Fibroblast of lung (primary cell): ENCODE results near the gene TBXA2R.

Experiments
- CTCF ChIP-seq, 2 donors: IDR thresholded peaks in 1 of 2; conservative IDR thresholded peaks in 1 of 2; 1 replicate in 1 of 2; 2 replicates in 1 of 2; pipeline ENCODE4 v1.5.1; 2011 to 2012; ENCODE audit warnings: low read length in 2 of 2, control low read depth in 1 of 2, inconsistent platforms in 1 of 2, low read depth in 1 of 2, mild to moderate bottlenecking in 1 of 2
- EZH2 ChIP-seq: IDR thresholded peaks from 2 replicates; pipeline ENCODE4 v1.5.1; 2012; ENCODE audit warnings: low read length, control low read depth, mild to moderate bottlenecking; ENCODE audit errors: missing control alignments

- TF ChIP-seq CTCF (conservative IDR thresholded peaks at IDR 0.05 in 1 of 2, IDR thresholded peaks at IDR 0.05 in 1 of 2; ENCODE audit: low read depth in 1 of 2, low read length in 2 of 2) (no peak), EZH2 (no peak)
These were observed 38.4 kb upstream of the TBXA2R start for GRCh38 chr19:3645067-3645396.
